ENCODE data around the gene MAGI1.

MAGI1 gene

DNA sequence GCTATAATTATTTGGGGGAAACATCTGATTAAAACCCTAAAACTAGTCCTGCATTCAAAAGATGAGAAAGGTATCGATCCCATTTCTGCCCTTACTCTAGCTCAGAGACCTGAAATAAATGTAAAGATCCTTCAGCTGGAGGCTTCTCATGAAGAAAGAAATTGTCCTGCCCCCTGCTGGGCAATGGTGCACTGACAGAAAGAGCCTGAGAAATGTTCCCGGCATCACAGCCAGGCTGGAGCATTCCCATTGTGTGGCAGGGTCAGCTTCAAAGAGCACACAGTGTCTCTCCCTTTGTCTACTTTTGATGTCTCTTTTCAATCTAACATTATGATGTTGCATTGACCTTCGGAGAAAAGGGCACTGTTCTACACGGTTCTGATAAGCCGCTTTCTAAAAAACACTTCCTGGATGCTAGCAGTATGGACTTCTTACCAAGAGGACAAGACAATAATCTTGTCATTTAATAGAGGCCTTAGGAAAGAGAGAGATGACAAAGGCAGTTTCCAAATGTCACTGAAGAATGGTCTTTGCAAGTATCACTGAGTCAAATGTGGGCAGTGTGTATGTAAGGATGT lies 287.5 kb downstream of the MAGI1 start:
- no peak for TF ChIP-seq JUND (IDR thresholded peaks at IDR 0.05; ENCODE audit: low read depth)
- peak in 1 of 2 experiments; percentile 46 for DNase-seq (ENCODE audit: low read depth in 1 of 2, low spot score in 1 of 2)
- in situ Hi-C loops (cut with HindIII; ENCODE audit: low pct_unique_long_range_greater_than_20kb, low sequenced_read_pairs), result no loop called here

DNA sequence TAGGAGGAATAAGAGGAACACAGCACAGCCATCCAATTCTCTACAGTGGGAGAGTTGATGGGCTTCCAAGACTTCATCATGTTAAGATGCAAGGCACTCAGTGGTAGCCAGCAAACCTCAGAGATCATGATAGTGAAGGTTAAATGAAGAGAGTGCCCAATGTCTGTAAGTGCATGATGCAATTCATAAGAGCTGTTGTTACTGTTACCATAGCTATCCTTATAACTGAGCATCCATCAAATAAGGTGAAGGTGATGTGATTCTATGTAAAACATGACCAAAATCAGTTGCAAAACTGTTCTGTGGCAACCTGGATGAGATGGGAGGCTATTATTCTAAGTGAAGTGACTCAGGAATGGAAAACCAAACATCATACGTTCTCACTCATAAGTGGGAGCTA lies 289.7 kb downstream of the MAGI1 start:
- in situ Hi-C loops (cut with HindIII; ENCODE audit: low pct_unique_long_range_greater_than_20kb, low sequenced_read_pairs), result no loop called here
- no peak for DNase-seq (ENCODE audit: low read depth in 1 of 2, low spot score in 1 of 2)
- no peak for TF ChIP-seq JUND (IDR thresholded peaks at IDR 0.05; ENCODE audit: low read depth)

GRCh38 chr3:65748326-65748725 lies 290.4 kb downstream of the MAGI1 start:
- in situ Hi-C loops (cut with HindIII; ENCODE audit: low pct_unique_long_range_greater_than_20kb, low sequenced_read_pairs), result no loop called here
- no peak for TF ChIP-seq JUND (IDR thresholded peaks at IDR 0.05; ENCODE audit: low read depth)
- no peak for DNase-seq (ENCODE audit: low read depth in 1 of 2, low spot score in 1 of 2)

DNA sequence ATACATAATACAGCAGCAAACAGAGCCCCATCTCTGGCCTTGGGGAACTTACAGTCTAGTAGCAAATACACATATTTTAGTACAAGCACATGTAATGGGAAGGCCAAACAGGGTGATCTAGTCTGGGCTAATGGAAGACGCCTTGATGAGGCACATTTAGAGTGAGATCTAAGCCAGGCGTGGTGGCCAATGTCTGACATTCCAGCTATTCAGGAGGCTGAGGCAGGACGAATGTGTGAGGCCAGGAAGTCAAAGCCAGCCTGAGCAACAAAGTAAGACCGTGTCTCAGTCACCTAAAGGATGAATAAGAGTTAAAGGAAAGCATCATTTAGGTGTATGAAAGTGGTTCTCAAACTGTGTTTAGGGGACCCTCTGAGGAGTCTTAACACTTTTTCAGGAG lies 291.9 kb downstream of the MAGI1 start:
- DNase-seq (ENCODE audit: low read depth in 1 of 2, low spot score in 1 of 2), result no peak
- in situ Hi-C loops (cut with HindIII; ENCODE audit: low pct_unique_long_range_greater_than_20kb, low sequenced_read_pairs), result no loop called here
- TF ChIP-seq JUND (IDR thresholded peaks at IDR 0.05; ENCODE audit: low read depth), result no peak

- TF ChIP-seq JUND (IDR thresholded peaks at IDR 0.05; ENCODE audit: low read depth), result no peak
- in situ Hi-C loops (cut with HindIII; ENCODE audit: low pct_unique_long_range_greater_than_20kb, low sequenced_read_pairs), result no loop called here
- DNase-seq (ENCODE audit: low read depth in 1 of 2, low spot score in 1 of 2), result no peak
These were observed 293.4 kb downstream of the MAGI1 start for GRCh38 chr3:65745306-65745705.

DNA sequence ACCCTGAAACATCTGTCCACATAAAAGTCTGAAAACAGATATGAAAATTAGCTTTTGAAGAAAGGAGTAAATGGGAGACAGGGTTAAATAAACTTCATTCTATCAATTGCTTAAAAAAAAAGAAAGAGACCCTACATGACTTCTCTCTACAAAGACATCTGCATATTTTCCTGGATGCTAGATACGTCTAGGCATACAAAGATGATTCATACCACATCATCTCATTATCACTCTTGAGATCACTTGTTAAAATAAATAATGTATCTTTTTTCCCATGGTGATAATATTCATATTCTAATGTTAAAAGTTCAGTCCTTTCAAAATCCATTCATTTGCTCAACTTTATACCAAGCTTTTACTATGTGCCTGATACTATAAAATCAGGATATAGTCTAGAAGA lies 295.8 kb downstream of the MAGI1 start:
- in situ Hi-C loops (cut with HindIII; ENCODE audit: low pct_unique_long_range_greater_than_20kb, low sequenced_read_pairs), result no loop called here
- no peak for TF ChIP-seq JUND (IDR thresholded peaks at IDR 0.05; ENCODE audit: low read depth)
- no peak for DNase-seq (ENCODE audit: low read depth in 1 of 2, low spot score in 1 of 2)

- in situ Hi-C loops (cut with HindIII; ENCODE audit: low pct_unique_long_range_greater_than_20kb, low sequenced_read_pairs), result no loop called here
- no peak for DNase-seq (ENCODE audit: low read depth in 1 of 2, low spot score in 1 of 2)
- no peak for TF ChIP-seq JUND (IDR thresholded peaks at IDR 0.05; ENCODE audit: low read depth)
These were observed 297.2 kb downstream of the MAGI1 start for GRCh38 chr3:65741540-65741939.

- no peak for TF ChIP-seq JUND (IDR thresholded peaks at IDR 0.05; ENCODE audit: low read depth)
- in situ Hi-C loops (cut with HindIII; ENCODE audit: low pct_unique_long_range_greater_than_20kb, low sequenced_read_pairs), result no loop called here
These were observed 298.7 kb downstream of the MAGI1 start for GRCh38 chr3:65739901-65740541.

GRCh38 chr3:65734792-65735191 lies 303.9 kb downstream of the MAGI1 start:
- no peak for DNase-seq (ENCODE audit: low read depth in 1 of 2, low spot score in 1 of 2)
- in situ Hi-C loops (cut with HindIII; ENCODE audit: low pct_unique_long_range_greater_than_20kb, low sequenced_read_pairs), result no loop called here
- TF ChIP-seq JUND (IDR thresholded peaks at IDR 0.05; ENCODE audit: low read depth), result no peak

More at GRCh38 chr3:65739901-65740541, 298.7 kb downstream of the MAGI1 start:
- DNase-seq (ENCODE audit: low read depth in 1 of 2, low spot score in 1 of 2), result no peak

DNA sequence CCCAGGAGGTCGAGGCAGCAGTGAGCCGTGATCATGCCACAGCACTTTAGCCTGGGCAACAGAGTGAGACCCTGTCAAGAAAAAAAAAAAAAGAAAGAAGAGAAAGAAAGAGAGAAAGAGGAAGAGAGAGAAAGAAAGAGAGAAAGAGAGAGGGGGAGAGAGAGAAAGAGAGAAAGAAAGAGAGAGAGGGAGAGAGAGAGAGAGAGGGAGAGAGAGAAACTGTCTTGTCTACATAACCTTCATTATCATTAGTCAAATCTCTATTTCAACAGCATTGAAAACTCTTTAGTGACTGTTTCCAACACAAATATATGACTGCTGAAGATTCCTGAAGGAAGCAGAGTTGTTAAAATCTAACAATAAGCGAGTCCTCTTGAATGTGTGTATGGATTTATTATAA lies 304.3 kb downstream of the MAGI1 start:
- in situ Hi-C loops (cut with HindIII; ENCODE audit: low pct_unique_long_range_greater_than_20kb, low sequenced_read_pairs), result no loop called here
- no peak for TF ChIP-seq JUND (IDR thresholded peaks at IDR 0.05; ENCODE audit: low read depth)
- no peak for DNase-seq (ENCODE audit: low read depth in 1 of 2, low spot score in 1 of 2)

GRCh38 chr3:65733459-65733858 lies 305.3 kb downstream of the MAGI1 start:
- DNase-seq (ENCODE audit: low read depth in 1 of 2, low spot score in 1 of 2), result no peak
- no peak for TF ChIP-seq JUND (IDR thresholded peaks at IDR 0.05; ENCODE audit: low read depth)
- in situ Hi-C loops (cut with HindIII; ENCODE audit: low pct_unique_long_range_greater_than_20kb, low sequenced_read_pairs), result no loop called here

- in situ Hi-C loops (cut with HindIII; ENCODE audit: low pct_unique_long_range_greater_than_20kb, low sequenced_read_pairs), result no loop called here
- DNase-seq (ENCODE audit: low read depth in 1 of 2, low spot score in 1 of 2), result peak in 1 of 2 experiments; percentile 62
- TF ChIP-seq JUND (IDR thresholded peaks at IDR 0.05; ENCODE audit: low read depth), result no peak
These were observed 306.4 kb downstream of the MAGI1 start for GRCh38 chr3:65732051-65732935.

DNA sequence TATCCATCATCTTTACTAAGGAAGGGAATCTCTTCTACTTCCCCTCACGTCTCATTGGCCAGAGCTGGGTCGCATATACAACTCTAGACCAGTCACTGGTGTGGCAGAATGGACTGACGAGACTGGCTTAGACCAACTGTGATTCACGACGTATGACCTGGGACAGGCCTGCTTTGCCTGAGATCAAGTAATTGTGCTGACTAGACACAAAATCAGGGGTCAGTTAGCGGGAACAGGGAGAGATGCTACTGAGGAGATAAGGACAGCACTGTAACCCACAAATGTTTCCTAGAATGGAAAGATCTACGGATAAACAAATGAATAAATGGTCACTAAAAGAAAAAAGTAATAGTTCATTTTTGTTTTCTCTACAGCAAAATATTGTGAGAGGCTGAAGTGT lies 308.3 kb downstream of the MAGI1 start:
- no peak for DNase-seq (ENCODE audit: low read depth in 1 of 2, low spot score in 1 of 2)
- TF ChIP-seq JUND (IDR thresholded peaks at IDR 0.05; ENCODE audit: low read depth), result no peak
- in situ Hi-C loops (cut with HindIII; ENCODE audit: low pct_unique_long_range_greater_than_20kb, low sequenced_read_pairs), result no loop called here
